Measurements from ENCODE around the gene MRPL44. TPM values are rescaled to one million over a fixed set of nuclear protein-coding genes. Genes with fewer than 3 reads are reported as not detected.
A peak's percentile ranks its signal among the peaks of the same experiment; 100 is the strongest.
"Not testable (repeated sequence)": the region's sequence is repeated elsewhere in the genome, so short reads cannot be mapped to it uniquely, and the experiment has no call there.

Gene MRPL44
- polyA plus RNA-seq, 4 donors = 27.7 to 33.9 (median 29.9) TPM

DNA sequence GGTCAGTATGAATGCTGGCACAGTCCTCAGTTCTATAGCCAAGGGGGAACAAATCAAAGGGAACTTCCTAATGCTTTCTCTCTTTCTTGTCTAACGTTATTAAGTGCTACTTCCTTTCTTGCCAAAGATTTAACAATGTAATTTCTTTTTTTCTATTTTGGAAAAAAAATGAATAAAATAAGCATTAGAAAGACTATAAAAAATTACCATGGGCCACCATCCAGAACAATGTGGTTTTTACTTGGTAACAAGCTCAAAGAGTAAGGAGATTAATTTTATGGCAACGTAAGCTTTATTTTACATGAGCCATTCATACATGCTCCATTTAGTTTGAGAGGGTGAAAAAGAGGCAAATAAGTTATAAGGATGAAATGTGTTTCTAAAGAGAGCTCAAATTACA is 41.7 kb downstream of the MRPL44 start:
- no peak for FAIRE-seq
- Histone ChIP-seq H3K27ac (ENCODE audit: low read depth in 1 of 3, low read length in 2 of 3) (peak overlapping the region in 1 of 3 donors; percentile 58), H3K9me3 (ENCODE audit: control insufficient read depth in 2 of 2, insufficient read depth in 1 of 2, low read depth in 1 of 2, low read length in 1 of 2) (no peaks in the 10 kb centered on the region), H3K27me3 (ENCODE audit: control insufficient read depth in 3 of 3, insufficient read depth in 3 of 3, low read length in 3 of 3) (no peaks in the 10 kb centered on the region), H3K36me3 (ENCODE audit: control insufficient read depth in 3 of 3, insufficient read depth in 2 of 3, low read depth in 1 of 3, low read length in 3 of 3) (peaks cover 0 to 16% (median 0%) of the 10 kb centered on the region in 3 donors), H3K4me3 (ENCODE audit: low read depth in 1 of 3, low read length in 3 of 3) (no peak overlapping the region), H3K4me1 (ENCODE audit: control insufficient read depth in 3 of 3, insufficient read depth in 2 of 3, low read depth in 1 of 3, low read length in 2 of 3) (peaks cover 2 to 29% (median 5%) of the 10 kb centered on the region in 3 donors)
- no peak for DNase-seq
- 63 to 79% (median 76%) methylated on average over 2 of the region's 2 CpGs for WGBS, 3 donors

DNA sequence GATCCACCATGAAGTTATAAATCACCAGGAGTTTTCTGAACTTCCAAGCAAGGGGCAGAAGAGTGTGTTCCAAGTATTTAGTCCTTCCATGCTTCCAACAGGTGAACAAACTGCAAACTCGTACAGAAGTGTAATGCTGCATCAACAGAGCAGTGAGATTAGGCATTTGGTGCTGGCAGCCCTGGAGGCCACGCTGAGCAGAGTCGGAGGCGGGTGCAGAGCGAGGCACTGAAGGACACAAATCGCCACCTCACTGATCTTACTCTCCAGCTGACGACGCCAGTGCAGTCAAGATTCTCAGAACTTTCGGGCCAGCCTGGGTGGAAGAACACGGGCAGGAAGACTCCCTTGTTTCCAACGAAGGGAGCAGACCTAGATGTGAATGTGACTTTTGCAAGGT is 42.6 kb downstream of the MRPL44 start:
- no peak for FAIRE-seq
- no peak overlapping the region for H3K4me3 ChIP-seq (ENCODE audit: low read depth in 1 of 3, low read length in 3 of 3)
- WGBS, 3 donors = 85 to 92% (median 90%) methylated on average over 11 of the region's 11 CpGs

DNA sequence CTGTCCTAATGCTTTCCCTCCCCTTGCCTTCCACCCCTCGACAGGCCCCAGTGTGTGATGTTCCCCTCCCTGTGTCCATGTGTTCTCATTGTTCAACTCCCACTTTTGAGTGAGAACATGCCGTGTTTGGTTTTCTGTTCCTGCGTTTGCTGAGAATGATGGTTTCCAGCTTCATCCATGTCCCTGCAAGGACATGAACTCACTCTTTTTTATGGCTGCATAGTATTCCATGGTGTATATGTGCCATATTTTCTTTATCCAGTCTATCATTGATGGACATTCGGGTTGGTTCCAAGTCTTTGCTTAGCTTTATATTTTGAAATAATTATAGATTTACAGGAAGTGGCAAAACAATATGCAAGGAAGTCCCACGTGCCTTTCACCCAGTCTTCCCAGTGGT is 43.4 kb downstream of the MRPL44 start:
- not testable (repeated sequence) for H3K4me3 ChIP-seq (ENCODE audit: low read depth in 1 of 3, low read length in 3 of 3); H3K27me3 ChIP-seq (ENCODE audit: control insufficient read depth in 3 of 3, insufficient read depth in 3 of 3, low read length in 3 of 3); FAIRE-seq; H3K27ac ChIP-seq (ENCODE audit: low read depth in 1 of 3, low read length in 2 of 3); H3K9me3 ChIP-seq (ENCODE audit: control insufficient read depth in 2 of 2, insufficient read depth in 1 of 2, low read depth in 1 of 2, low read length in 1 of 2); DNase-seq
- WGBS, 3 donors = 92 to 96% (median 95%) methylated on average over 5 of the region's 5 CpGs
- Histone ChIP-seq H3K36me3 (ENCODE audit: control insufficient read depth in 3 of 3, insufficient read depth in 2 of 3, low read depth in 1 of 3, low read length in 3 of 3) (peaks cover 0 to 16% (median 0%) of the 10 kb centered on the region in 3 donors), H3K4me1 (ENCODE audit: control insufficient read depth in 3 of 3, insufficient read depth in 2 of 3, low read depth in 1 of 3, low read length in 2 of 3) (peaks cover 0 to 16% (median 0%) of the 10 kb centered on the region in 3 donors)

More for the DNA sequence above, 42.6 kb downstream of the MRPL44 start:
- H3K27ac ChIP-seq (ENCODE audit: low read depth in 1 of 3, low read length in 2 of 3) = no peak overlapping the region
- peaks cover 0 to 16% (median 0%) of the 10 kb centered on the region in 3 donors for H3K36me3 ChIP-seq (ENCODE audit: control insufficient read depth in 3 of 3, insufficient read depth in 2 of 3, low read depth in 1 of 3, low read length in 3 of 3)
- no peaks in the 10 kb centered on the region for H3K27me3 ChIP-seq (ENCODE audit: control insufficient read depth in 3 of 3, insufficient read depth in 3 of 3, low read length in 3 of 3)
- no peak for DNase-seq
- no peaks in the 10 kb centered on the region for H3K9me3 ChIP-seq (ENCODE audit: control insufficient read depth in 2 of 2, insufficient read depth in 1 of 2, low read depth in 1 of 2, low read length in 1 of 2)
- peaks cover 0 to 21% (median under 1%) of the 10 kb centered on the region in 3 donors for H3K4me1 ChIP-seq (ENCODE audit: control insufficient read depth in 3 of 3, insufficient read depth in 2 of 3, low read depth in 1 of 3, low read length in 2 of 3)

DNA sequence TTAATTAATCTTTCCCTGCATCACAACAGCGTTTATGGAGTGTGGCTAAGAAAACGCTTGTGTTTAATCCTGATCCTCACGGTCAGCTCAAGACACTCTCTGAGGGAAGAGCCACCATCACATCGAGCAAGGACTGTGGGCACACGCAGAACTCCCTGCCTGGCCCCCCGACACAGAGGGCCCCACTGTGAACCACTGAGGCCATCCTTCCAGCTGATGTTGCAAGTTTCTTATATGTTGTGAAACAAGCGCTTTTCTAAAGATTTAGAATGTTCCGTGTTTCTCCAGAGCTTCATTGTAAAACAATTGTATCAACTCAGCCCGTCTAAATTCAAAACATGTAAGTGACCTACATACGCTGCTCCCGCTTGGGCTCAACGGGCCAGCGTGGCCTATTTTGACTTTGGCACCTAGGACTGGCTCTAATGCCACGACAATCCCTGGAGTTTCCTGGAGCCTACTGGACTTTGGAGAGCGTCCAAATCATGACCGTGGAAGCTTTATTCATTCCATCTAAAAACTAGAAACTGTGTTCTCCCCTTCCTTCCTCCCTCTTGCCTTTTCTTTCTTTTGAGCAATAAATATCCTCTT is 46.9 kb downstream of the MRPL44 start:
- Histone ChIP-seq H3K27me3 (ENCODE audit: control insufficient read depth in 3 of 3, insufficient read depth in 3 of 3, low read length in 3 of 3) (no peaks in the 10 kb centered on the region), H3K4me1 (ENCODE audit: control insufficient read depth in 3 of 3, insufficient read depth in 2 of 3, low read depth in 1 of 3, low read length in 2 of 3) (peaks cover 0 to 10% (median 4%) of the 10 kb centered on the region in 3 donors), H3K36me3 (ENCODE audit: control insufficient read depth in 3 of 3, insufficient read depth in 2 of 3, low read depth in 1 of 3, low read length in 3 of 3) (peaks cover 0 to 13% (median 0%) of the 10 kb centered on the region in 3 donors), H3K27ac (ENCODE audit: low read depth in 1 of 3, low read length in 2 of 3) (no peak overlapping the region), H3K9me3 (ENCODE audit: control insufficient read depth in 2 of 2, insufficient read depth in 1 of 2, low read depth in 1 of 2, low read length in 1 of 2) (no peaks in the 10 kb centered on the region), H3K4me3 (ENCODE audit: low read depth in 1 of 3, low read length in 3 of 3) (no peak overlapping the region)
- FAIRE-seq (no peak), DNase-seq (no peak)
- 74 to 84% (median 80%) methylated on average over 16 of the region's 16 CpGs for whole genome bisulfite sequencing, 3 donors

DNA sequence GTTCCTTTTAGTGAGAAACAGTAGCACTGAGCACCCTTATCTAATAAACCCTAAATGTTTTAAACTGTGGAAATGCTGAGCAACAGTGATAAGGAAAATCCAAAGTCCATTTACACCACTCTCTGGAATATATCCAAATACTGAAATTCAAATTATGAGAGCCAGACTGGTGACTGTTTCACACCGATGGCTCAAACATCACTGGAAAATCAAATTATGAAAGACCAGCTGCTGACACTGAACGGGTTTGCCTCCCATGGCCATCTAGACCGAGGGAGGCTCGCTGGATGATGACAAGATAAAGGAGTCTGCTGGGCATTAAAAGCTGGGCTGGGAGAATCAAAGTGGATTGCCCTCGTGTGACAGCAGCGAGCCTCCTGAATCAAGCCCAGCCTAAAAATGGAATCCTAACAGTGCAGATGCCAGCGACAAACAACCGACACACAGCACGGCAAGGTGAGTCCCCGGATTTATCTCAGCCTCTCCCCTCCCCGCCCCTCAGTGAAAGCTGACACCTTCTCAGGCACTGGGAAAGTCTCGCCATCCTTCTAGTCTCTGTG is 51.5 kb downstream of the MRPL44 start:
- FAIRE-seq = no peak
- peak overlapping the region; percentile 33 to 83 (median 78) for H3K27ac ChIP-seq (ENCODE audit: low read depth in 1 of 3, low read length in 2 of 3)

DNA sequence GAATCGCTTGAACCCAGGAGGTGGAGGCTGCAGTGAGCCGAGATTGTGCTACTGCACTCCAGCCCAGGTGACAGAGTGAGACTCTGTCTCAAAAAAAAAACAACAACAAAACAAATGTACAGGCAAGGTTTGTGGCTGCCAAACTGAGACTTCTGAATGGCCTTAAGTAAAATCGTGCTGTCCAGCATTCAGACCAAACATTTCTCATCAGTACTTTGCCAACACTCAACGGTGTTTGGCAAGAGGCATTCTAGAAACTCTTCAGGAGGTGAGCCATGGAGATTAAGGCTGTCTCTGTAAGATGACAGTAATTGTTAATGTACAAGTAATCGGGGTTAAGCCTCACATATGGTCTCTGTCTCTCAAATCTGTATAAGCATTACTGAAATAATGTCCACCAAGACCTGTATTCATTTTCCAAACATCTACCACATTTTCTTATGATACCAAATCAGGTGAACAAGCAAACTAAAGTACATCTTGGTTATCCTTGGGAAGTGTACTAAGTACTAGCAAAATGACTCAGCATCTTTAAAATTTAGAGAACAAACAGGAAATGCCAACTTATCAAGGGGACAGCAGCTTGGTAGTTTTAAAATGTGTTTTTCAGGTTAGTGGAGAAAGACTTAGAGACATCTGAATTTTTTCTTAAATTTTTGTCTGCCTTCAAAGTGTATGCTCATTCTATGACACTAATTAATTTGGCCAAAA is 52.5 kb downstream of the MRPL44 start:
- H3K4me3 ChIP-seq (ENCODE audit: low read depth in 1 of 3, low read length in 3 of 3) = peak overlapping the region in 2 of 3 donors; percentile 24 to 54
- no peaks in the 10 kb centered on the region for H3K9me3 ChIP-seq (ENCODE audit: control insufficient read depth in 2 of 2, insufficient read depth in 1 of 2, low read depth in 1 of 2, low read length in 1 of 2)
- H3K27me3 ChIP-seq (ENCODE audit: control insufficient read depth in 3 of 3, insufficient read depth in 3 of 3, low read length in 3 of 3) = no peaks in the 10 kb centered on the region
- H3K27ac ChIP-seq (ENCODE audit: low read depth in 1 of 3, low read length in 2 of 3) = peak overlapping the region; percentile 33 to 83 (median 78)
- H3K36me3 ChIP-seq (ENCODE audit: control insufficient read depth in 3 of 3, insufficient read depth in 2 of 3, low read depth in 1 of 3, low read length in 3 of 3) = peaks cover 0 to 5% (median 2%) of the 10 kb centered on the region in 3 donors
- WGBS, 3 donors = 34 to 63% (median 49%) methylated on average over 5 of the region's 5 CpGs
- peaks cover 0 to 28% (median 4%) of the 10 kb centered on the region in 3 donors for H3K4me1 ChIP-seq (ENCODE audit: control insufficient read depth in 3 of 3, insufficient read depth in 2 of 3, low read depth in 1 of 3, low read length in 2 of 3)
- no peak for FAIRE-seq
- DNase-seq = peak in 1 of 2 donors; percentile 26

More for the DNA sequence above, 51.5 kb downstream of the MRPL44 start:
- Histone ChIP-seq H3K4me1 (ENCODE audit: control insufficient read depth in 3 of 3, insufficient read depth in 2 of 3, low read depth in 1 of 3, low read length in 2 of 3) (peaks cover 0 to 28% (median 4%) of the 10 kb centered on the region in 3 donors), H3K9me3 (ENCODE audit: control insufficient read depth in 2 of 2, insufficient read depth in 1 of 2, low read depth in 1 of 2, low read length in 1 of 2) (no peaks in the 10 kb centered on the region), H3K36me3 (ENCODE audit: control insufficient read depth in 3 of 3, insufficient read depth in 2 of 3, low read depth in 1 of 3, low read length in 3 of 3) (peaks cover 0 to 5% (median 0%) of the 10 kb centered on the region in 3 donors), H3K27me3 (ENCODE audit: control insufficient read depth in 3 of 3, insufficient read depth in 3 of 3, low read length in 3 of 3) (no peaks in the 10 kb centered on the region), H3K4me3 (ENCODE audit: low read depth in 1 of 3, low read length in 3 of 3) (peak overlapping the region; percentile 0 to 54 (median 21))
- peak; percentile 81 to 82 for DNase-seq
- 16 to 50% (median 28%) methylated on average over 12 of the region's 12 CpGs for WGBS, 3 donors

DNA sequence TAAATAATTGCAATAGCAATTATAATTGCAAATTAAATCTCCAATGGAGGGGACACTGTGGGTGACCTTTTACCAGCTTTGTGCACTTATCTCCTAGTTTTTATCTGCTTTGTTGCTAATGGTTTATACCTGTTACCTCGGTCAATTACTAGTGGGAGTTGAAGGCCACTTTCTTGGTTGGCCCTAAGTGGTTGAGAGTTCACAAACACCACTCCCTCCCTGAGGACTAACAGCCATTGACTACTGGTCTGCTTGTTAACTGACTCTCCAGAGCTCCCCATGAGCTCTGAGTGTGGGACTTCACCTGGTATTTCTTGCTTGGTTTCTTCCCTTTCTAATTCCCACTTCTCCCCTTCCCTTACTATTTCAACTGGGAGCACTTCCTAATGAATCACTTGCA is 54.6 kb downstream of the MRPL44 start:
- peaks cover 0 to 3% (median 2%) of the 10 kb centered on the region in 3 donors for H3K36me3 ChIP-seq (ENCODE audit: control insufficient read depth in 3 of 3, insufficient read depth in 2 of 3, low read depth in 1 of 3, low read length in 3 of 3)
- no peak overlapping the region for H3K4me3 ChIP-seq (ENCODE audit: low read depth in 1 of 3, low read length in 3 of 3)
- DNase-seq (peak in 1 of 2 donors; percentile 74), FAIRE-seq (no peak)
- no peaks in the 10 kb centered on the region for H3K9me3 ChIP-seq (ENCODE audit: control insufficient read depth in 2 of 2, insufficient read depth in 1 of 2, low read depth in 1 of 2, low read length in 1 of 2)
- H3K27me3 ChIP-seq (ENCODE audit: control insufficient read depth in 3 of 3, insufficient read depth in 3 of 3, low read length in 3 of 3) = no peaks in the 10 kb centered on the region
- WGBS, 3 donors = 11 to 66% (median 31%) methylated on average over 1 of the region's 1 CpG
- peaks cover 0 to 28% (median 4%) of the 10 kb centered on the region in 3 donors for H3K4me1 ChIP-seq (ENCODE audit: control insufficient read depth in 3 of 3, insufficient read depth in 2 of 3, low read depth in 1 of 3, low read length in 2 of 3)
- peak overlapping the region in 1 of 3 donors; percentile 83 for H3K27ac ChIP-seq (ENCODE audit: low read depth in 1 of 3, low read length in 2 of 3)

DNA sequence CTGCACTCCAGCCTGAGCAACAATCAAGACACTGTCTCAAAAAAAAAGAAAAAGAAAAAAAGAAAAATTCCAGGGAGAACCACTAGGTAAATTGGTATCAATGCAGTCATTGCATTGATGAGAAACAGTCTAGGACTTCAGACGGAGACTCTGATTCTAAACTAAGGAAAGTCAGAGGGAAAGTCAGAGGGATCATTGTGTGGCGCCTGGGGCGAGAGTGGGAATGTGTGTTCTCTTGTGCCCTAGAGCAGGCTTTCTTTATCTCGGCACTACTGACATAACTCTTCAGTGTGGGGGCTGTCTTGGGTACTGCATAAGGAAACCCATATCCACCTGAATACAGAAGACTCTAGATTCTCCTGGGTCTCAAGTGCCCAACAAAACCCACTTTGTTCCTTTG is 57.1 kb downstream of the MRPL44 start:
- DNase-seq (no peak), FAIRE-seq (no peak)
- 94 to 98% (median 96%) methylated on average over 4 of the region's 4 CpGs for WGBS, 3 donors
- Histone ChIP-seq H3K27me3 (ENCODE audit: control insufficient read depth in 3 of 3, insufficient read depth in 3 of 3, low read length in 3 of 3) (no peaks in the 10 kb centered on the region), H3K4me1 (ENCODE audit: control insufficient read depth in 3 of 3, insufficient read depth in 2 of 3, low read depth in 1 of 3, low read length in 2 of 3) (peaks cover 0 to 18% (median 0%) of the 10 kb centered on the region in 3 donors), H3K36me3 (ENCODE audit: control insufficient read depth in 3 of 3, insufficient read depth in 2 of 3, low read depth in 1 of 3, low read length in 3 of 3) (peaks cover 0 to 5% (median 2%) of the 10 kb centered on the region in 3 donors), H3K27ac (ENCODE audit: low read depth in 1 of 3, low read length in 2 of 3) (no peak overlapping the region), H3K4me3 (ENCODE audit: low read depth in 1 of 3, low read length in 3 of 3) (no peak overlapping the region), H3K9me3 (ENCODE audit: control insufficient read depth in 2 of 2, insufficient read depth in 1 of 2, low read depth in 1 of 2, low read length in 1 of 2) (no peaks in the 10 kb centered on the region)

Measured in small intestine (tissue), 7 donors.